BJ (cell line): ENCODE results near the gene DNAJC7. TPM values are rescaled to one million over a fixed set of nuclear protein-coding genes. Genes with fewer than 3 reads are reported as not detected.

Source experiments
- CTCF ChIA-PET: fragments of 350-600 bp; formaldehyde crosslinking; extraction: SDS; loops from one replicate; lab custom pipeline; 2021; ENCODE audit warnings: antibody characterized with exemption, inconsistent platforms; lab: Yijun Ruan, JAX
- POLR2A ChIA-PET: fragments of 300-600 bp; sonication (Branson Sonifier 250); formaldehyde crosslinking; extraction: SDS; loops from one replicate; lab custom pipeline; 2021; ENCODE audit warnings: antibody characterized with exemption; lab: Charles Lee
- DNase-seq: peaks from one replicate; pipeline ENCODE4 v3.0.0-alpha.2; 2011; ENCODE audit warnings: low read depth
- H3K27me3 ChIP-seq: 2 replicates; pipeline ENCODE4 v1.6.0; 2011; ENCODE audit warnings: low read length; ENCODE audit not compliant: control insufficient read depth, insufficient read depth
- H3K36me3 ChIP-seq: 2 replicates; pipeline ENCODE4 v1.5.1; 2011; ENCODE audit warnings: low read length; ENCODE audit not compliant: control insufficient read depth, insufficient read depth
- H3K4me3 ChIP-seq: 2 replicates; pipeline ENCODE4 v1.5.1; 2011; ENCODE audit warnings: low read depth, mild to moderate bottlenecking, control low read depth, low read length
- CTCF ChIP-seq: IDR thresholded peaks from 2 replicates; pipeline ENCODE4 v1.5.1; 2011; ENCODE audit warnings: low read depth, mild to moderate bottlenecking, control low read depth, inconsistent platforms, low read length, moderate library complexity; ENCODE audit not compliant: insufficient read depth
- polyA plus RNA-seq: library from polyadenylated mRNA; depleted of rRNA; stranded (reverse); fragments of >200 nt; gene quantifications from 2 replicates; pipeline ENCODE4 v1.2.3, GENCODE V29; 2011

DNAJC7 gene
- polyA plus RNA-seq, 1 experiment = 41.1 TPM

GRCh38 chr17:42038221-42038973, 21.2 kb upstream of the DNAJC7 start:
- no peak overlapping the region for H3K4me3 ChIP-seq
- ChIA-PET CTCF (interaction anchor here (1.4 to 2.7 kb wide), 2 partner anchors 12 to 13 kb away, joined by 3 to 8 read pairs; no protein-coding TSS in a partner anchor), POLR2A (no interaction called here)
- peaks cover 11% of the 10 kb centered on the region for H3K27me3 ChIP-seq
- TF ChIP-seq CTCF = no peak
- H3K36me3 ChIP-seq = no peaks in the 10 kb centered on the region
- DNase-seq = no peak

- no peaks in the 10 kb centered on the region for H3K36me3 ChIP-seq
- no peak for DNase-seq
- no peak overlapping the region for H3K4me3 ChIP-seq
- CTCF ChIA-PET = interaction anchor here (0.7 to 4.0 kb wide), 4 partner anchors 9 to 32 kb away, joined by 3 to 13 read pairs (median 5); partner anchors contain the start of genes DNAJC7 and NKIRAS2
- POLR2A ChIA-PET = no interaction called here
- TF ChIP-seq CTCF = no peak
- H3K27me3 ChIP-seq = 0 out of 2 replicates have a peak, but pooled peaks cover 4% of the 10 kb centered on the region
These were observed 16.8 kb upstream of the DNAJC7 start for GRCh38 chr17:42034059-42034458.

GRCh38 chr17:42031584-42031983, 14.3 kb upstream of the DNAJC7 start:
- POLR2A ChIA-PET = no interaction called here
- Histone ChIP-seq H3K4me3 (no peak overlapping the region), H3K36me3 (no peaks in the 10 kb centered on the region), H3K27me3 (0 out of 2 replicates have a peak, but pooled peaks cover 4% of the 10 kb centered on the region)
- CTCF ChIA-PET = interaction anchor here (0.8 to 1.0 kb wide), 2 partner anchors 70 to 71 kb away, joined by 3 read pairs; no protein-coding TSS in a partner anchor
- no peak for TF ChIP-seq CTCF
- DNase-seq = no peak

- POLR2A ChIA-PET = interaction anchor here (0.6 kb wide), 1 partner anchor 9 kb away, joined by 3 read pairs; no protein-coding TSS in a partner anchor
These were observed 11.5 kb upstream of the DNAJC7 start for GRCh38 chr17:42028791-42029127.

More at GRCh38 chr17:42028791-42029127, 11.5 kb upstream of the DNAJC7 start:
- Histone ChIP-seq H3K36me3 (peaks cover 4% of the 10 kb centered on the region), H3K27me3 (0 out of 2 replicates have a peak, but pooled peaks cover 3% of the 10 kb centered on the region), H3K4me3 (no peak overlapping the region)
- CTCF ChIA-PET = interaction anchor here (0.8 to 1.2 kb wide), 2 partner anchors 9 to 73 kb away, joined by 3 read pairs; partner anchors contain the start of gene NKIRAS2
- TF ChIP-seq CTCF = no peak
- no peak for DNase-seq
